Stimulated activated CD4-positive, alpha-beta T cell treated with anti-CD3 and anti-CD28 coated beads, TNF-alpha, amount 100 ng/mL, for 4 hours (primary cell): Measurements from ENCODE around the gene NT5DC2.

Experiments used
- DNase-seq, 3 experiments: peaks; one replicate each; pipeline ENCODE4 v3.0.0-alpha.2; 2020; ENCODE audit warnings: low read depth in 3 of 3

Gene NT5DC2

DNA sequence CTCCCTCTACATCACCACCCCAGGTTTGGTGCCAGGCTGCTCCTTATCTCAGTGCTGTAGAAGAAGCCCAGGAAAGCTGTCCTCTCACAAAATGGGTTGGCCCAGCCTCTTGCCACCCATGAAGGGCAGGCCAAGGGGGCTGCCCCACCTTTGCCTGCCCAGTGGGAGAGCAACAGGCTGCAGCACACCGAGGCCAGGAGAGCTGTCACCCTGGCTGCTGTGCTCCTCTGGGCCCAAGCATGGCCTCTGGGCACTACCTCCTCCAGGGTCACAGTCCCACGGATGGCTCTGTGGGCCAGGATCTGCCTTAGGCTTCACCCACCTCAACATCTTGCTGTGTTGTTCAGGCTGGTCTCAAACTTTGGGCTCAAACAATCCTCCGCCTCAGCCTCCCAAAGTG lies 44.9 kb downstream of the NT5DC2 start:
- DNase-seq: no peak

DNA sequence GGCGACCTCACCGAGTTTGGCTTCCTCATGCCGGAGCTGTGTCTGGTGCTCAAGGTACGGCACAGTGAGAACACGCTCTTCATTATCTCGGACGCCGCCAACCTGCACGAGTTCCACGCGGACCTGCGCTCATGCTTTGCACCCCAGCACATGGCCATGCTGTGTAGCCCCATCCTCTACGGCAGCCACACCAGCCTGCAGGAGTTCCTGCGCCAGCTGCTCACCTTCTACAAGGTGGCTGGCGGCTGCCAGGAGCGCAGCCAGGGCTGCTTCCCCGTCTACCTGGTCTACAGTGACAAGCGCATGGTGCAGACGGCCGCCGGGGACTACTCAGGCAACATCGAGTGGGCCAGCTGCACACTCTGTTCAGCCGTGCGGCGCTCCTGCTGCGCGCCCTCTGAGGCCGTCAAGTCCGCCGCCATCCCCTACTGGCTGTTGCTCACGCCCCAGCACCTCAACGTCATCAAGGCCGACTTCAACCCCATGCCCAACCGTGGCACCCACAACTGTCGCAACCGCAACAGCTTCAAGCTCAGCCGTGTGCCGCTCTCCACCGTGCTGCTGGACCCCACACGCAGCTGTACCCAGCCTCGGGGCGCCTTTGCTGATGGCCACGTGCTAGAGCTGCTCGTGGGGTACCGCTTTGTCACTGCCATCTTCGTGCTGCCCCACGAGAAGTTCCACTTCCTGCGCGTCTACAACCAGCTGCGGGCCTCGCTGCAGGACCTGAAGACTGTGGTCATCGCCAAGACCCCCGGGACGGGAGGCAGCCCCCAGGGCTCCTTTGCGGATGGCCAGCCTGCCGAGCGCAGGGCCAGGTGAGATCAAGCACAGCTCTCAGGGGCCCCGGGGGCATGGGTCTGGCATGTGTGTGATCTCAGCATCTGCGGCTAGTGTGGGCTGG lies 45.6 kb downstream of the NT5DC2 start:
- no peak for DNase-seq

DNA sequence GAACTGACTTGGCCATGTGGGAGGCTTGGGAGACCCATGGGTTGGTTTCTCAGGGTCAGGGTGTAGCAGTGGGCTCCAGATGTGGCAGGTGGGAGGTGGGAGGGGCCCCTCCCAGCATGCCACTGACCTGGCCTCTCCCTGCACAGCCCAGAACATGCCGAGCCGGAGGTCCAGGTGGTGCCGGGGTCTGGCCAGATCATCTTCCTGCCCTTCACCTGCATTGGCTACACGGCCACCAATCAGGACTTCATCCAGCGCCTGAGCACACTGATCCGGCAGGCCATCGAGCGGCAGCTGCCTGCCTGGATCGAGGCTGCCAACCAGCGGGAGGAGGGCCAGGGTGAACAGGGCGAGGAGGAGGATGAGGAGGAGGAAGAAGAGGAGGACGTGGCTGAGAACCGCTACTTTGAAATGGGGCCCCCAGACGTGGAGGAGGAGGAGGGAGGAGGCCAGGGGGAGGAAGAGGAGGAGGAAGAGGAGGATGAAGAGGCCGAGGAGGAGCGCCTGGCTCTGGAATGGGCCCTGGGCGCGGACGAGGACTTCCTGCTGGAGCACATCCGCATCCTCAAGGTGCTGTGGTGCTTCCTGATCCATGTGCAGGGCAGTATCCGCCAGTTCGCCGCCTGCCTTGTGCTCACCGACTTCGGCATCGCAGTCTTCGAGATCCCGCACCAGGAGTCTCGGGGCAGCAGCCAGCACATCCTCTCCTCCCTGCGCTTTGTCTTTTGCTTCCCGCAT lies 46.4 kb downstream of the NT5DC2 start:
- no peak for DNase-seq

DNA sequence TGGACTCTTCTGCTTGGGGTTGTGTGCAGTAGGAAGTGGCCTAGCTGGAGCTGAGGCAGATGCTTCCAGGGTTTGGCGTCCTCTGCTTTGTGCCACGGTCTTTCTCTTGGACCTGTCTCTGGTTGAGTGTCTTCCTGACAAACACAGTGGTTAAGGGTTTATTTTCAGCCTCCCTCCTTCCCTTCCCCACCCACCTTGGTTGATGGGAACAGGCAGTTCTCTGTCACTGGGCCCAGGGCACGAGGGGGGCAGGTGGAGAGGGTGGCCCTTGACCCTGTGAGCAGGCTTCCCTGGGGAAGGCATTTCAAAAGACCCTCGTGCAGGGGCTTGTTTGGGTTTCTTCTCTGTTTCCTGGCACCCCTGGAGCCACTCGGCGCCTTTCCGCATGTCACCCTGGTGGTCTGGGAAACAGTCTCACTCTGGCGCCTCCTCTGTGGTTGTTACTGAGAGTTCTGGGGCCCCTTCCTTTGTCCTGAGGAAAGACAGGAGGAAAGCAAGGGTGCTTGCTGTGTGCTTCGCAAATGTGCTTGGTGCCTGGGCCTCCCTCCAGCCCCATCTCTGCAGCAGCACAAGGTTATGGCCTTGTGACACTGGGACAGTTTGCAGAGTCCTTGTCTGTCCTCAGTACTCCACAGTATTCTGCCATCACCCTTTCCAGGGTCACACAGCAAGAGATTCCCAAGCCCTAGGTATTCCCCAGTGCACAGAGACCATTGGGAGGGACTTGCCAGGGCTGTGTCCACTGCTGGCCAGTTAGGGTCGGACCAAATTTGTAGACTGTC lies 48.8 kb downstream of the NT5DC2 start:
- no peak for DNase-seq

DNA sequence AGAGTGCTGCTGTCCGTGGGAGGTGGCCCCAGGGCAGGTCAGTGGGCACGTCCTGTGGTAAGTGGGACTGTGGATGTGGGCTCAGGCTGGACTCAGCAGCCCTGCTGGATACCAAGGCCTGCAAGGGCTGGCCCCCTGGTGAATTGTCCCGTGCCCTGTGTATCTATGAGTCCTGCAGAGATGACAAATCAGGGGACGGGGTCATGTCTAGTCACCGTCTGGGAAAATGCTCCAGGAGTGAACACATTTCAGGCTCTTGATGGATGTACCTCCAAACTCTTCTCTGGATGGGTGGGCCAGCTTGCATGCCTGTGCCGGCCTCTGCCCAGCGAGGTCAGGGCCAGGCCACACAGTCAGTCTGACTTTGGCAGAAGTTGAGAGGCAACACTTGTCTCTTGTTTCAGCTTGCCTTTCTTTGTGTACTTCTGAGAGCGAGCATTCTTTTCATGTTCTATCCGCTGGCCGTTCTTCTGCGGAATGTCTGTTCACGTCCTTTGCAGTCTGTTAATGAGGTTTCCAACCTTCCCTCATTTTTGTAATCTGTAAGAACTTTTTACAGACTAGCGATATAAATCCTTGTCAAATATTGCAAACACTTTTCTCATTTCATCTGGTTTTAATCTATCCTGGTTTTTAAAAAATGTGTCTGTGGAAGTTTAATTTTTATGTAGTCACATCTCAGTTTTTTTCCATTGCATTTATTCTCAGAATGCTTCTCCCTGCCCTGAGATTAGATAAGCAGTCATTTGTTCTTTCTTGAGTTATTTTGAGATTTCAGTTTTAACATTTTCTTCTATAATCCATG lies 49.9 kb downstream of the NT5DC2 start:
- DNase-seq: no peak

DNA sequence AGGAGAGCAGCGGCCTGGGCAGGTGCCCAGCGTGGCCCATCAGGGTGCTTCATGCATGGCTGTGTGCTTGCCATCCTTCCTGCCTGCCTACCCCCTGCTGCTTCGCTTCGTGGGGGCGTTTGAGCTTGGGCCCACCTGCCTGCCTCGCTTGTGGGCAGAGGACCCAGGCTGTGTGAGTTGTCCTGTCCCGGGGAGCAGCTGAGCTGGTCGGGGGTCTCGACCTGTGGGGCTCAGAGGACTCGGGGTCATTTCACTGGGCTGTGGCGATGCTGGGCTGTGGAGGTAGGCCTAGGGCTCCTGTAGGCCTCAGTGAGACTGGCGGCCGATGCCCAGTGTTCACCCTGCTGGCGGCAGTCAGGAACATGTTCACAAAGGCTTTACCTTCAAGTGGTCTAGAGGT lies 50.6 kb downstream of the NT5DC2 start:
- no peak for DNase-seq

DNA sequence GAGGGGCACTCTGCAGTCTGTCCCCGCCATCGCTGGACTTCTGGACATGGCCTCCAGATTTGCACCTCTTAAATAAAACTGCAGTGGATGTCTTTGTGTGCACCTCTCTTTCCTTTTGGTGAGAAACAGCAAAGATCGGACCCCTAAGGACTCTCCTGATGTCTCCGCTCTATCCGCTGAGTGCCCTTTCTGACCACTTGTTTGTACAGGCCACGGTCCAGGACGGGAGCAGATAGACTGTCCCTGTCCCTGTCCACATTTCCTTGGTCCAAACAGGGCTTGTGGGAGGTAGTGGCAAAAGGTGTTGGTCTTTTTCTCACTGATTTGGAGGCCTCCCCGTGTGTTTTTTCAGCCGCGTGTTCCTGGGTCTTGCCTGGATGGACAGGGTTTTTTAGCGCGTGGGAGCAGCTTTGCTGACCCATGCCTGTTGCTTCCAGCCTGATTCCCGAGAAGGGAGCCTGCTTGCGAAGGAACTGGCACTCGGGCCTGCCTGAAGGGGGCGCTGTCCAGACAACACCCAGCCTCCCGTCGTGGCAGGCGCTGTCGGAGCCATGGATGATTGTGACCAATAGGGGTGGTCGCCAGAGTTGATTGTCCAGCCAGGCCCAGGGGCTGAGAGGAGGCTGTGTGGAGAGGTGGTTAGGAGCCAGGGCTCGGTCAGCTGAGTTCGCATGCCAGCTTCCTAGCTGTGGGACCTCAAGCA lies 51.7 kb downstream of the NT5DC2 start:
- DNase-seq: no peak

DNA sequence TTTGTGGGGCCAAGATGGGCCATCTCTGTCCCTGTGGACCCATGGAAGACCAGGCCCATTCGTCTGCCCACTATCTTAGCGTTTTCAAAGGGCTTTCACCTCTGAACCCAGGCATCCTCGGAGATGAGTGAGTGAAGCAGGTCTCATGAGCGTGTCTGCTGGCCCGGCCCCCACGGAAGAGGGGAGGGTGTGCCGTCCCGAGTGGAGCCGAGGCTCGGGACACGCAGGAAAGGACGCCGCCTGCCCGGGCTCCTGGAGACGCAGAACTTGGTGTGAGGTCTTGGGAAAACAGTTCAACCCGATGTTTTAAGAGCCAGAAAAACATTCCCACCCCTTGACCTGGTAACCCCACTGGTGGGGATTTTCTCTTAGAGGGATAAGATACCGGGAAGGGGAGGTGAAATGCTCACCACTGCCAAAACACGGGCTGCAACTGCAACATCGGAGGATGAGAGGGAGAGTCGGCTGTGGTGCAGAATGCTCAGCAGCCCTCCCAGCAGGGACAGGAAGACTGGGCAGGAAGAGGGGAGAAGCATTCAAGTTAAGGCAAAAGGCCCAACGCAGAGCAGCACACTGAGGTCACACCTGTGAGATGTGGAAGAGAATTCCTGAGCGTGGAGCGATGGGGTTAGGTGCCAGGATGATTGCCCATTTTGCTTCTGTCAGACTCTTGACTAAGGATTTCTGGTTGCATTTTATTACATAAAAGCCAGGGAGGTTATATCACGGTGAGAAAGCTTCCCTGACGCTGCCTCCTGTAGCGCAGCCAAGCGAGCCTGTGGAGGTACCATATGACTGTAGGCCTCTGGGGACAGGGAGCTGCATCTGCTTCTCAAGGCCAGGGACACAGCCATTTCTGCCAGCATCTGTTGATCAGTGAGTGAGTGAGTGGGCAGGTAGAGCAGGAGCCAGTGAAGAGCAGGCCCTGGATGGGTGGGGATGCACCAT lies 52.6 kb downstream of the NT5DC2 start:
- no peak for DNase-seq

DNA sequence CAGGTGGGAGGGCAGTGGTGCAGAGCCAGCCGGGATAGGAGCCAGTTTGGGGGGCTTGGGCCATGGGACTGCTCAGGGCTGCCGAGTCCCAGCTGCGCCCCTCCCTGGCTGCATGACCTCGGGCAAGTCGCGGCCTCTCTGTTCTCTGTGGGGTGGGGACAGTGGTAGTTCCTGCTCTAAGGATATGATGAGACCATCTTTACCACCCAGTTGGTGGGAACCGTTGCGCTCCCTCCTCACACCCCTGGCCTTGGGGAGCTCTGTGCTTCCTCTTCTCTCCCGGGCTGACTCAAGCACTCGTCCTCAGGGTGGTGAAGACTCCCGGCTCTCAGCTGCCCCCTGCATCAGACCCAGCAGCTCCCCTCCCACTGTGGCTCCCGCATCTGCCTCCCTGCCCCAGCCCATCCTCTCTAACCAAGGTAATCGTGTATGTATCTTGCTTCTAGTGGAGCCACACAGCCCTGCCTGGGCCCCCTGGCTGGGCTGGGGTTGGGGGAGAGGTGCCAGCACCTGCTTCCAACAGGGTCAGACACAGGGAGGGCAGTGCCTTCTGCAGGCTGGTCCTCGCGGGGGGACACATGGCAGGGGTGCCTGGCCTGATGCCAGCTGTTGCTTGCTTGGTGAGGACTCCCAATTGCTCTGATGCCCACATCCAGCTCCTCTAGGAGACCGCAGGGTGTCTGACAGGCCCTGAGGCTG lies 53.6 kb downstream of the NT5DC2 start:
- no peak for DNase-seq

DNA sequence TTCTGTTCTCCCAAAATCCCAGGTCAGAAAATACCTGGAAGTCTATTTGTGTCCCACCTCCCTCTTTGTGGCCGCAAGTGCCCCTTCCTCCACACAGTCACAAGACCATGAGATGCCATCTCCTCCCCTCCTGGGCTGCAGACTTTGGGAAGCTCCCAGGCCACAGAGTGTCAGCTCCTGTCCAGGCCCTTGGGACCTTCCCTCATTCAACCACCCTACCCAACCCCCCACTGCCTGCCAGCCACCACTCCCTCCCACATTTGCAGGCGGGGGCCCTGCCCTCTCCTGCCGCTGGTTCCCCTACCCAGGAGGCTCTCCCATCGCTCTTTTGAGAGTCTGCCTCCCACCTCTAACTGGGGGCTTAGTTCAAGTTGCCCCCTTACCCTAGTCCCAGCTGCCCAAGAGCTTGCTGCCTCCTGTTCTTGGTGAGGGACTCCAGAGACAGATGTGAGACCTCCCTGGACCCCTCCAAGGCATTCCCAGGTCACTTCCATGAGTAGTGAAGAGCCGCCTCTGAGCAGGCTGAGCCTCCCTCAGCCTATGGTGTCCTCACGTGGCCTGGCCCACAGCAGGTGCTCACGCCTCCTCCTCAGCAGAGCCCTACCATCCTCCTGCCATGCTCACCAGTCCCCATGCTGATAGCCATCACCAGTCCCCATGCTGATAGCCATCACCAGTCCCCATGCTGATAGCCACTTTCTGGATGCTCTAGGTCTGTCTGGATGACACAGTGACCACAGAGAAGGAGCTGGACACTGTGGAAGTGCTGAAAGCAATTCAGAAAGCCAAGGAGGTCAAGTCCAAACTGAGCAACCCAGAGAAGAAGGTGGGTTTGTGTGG lies 54.4 kb downstream of the NT5DC2 start:
- no peak for DNase-seq

DNA sequence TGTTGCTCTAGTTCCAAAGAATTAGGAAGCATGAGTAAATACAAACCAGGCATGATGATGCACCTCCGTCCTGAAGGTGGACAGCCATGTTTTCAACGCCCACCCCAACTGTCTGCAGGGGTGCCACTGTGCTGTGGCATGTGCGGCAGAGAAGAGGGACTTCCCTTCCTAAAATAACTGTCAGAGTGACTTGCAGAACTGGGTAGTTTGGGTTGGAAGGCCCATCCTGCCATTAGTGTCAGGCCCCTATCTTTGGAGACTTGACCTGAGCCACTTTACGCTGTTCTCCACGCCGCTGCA lies 55.9 kb downstream of the NT5DC2 start:
- no peak for DNase-seq

DNA sequence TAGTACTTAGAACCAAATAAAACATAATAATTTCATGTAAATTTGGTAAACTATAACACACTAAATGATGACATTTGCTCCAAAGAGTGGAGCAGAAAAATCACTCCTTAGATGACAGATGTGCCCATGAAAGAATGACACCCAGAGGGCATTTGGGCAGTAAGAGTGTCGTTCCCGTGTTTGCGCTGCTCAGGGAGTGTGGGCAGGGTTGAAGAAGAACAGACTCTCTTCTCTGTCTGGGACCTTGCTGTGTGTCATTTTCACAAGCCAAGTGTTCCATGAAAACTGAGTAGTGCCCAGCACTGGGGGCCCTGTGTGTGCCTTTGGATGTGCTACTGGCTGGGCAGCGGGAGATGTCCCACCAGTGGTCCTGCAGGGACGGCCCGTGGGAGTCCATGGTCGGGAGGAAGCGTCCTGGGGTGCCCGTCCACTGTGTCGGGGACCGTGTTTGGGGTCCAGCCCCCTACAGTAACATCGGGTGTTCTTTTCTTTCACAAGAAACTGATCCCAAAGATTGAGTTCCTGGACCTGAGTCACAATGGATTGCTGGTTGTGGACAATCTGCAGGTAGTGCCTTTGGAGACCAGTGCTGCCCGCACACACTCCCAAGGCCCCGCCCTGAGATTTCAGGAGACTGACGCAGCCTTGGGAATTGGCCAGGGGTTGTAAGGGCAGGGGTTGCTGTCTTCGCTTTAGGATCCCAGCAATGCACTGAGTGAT lies 56.4 kb downstream of the NT5DC2 start:
- DNase-seq: no peak
